ENCODE data around the gene KATNB1. TPM values are rescaled to one million over a fixed set of nuclear protein-coding genes. Genes with fewer than 3 reads are reported as not detected.

KATNB1 gene
- total RNA-seq, 4 donors from 2014 or later = 6.4 to 21.5 (median 11.1) TPM

GRCh38 chr16:57724531-57724930, 11.0 kb upstream of the KATNB1 start:
- Histone ChIP-seq H3K4me1 (no peaks in the 10 kb centered on the region), H3K27me3 (peaks cover 14% of the 10 kb centered on the region), H3K36me3 (no peaks in the 10 kb centered on the region), H3K27ac (no peak overlapping the region), H3K4me3 (no peak overlapping the region), H3K9me3 (no peaks in the 10 kb centered on the region)
- TF ChIP-seq CTCF (IDR thresholded peaks at IDR 0.05) (no peak), POLR2AphosphoS5 (IDR thresholded peaks at IDR 0.05) (no peak), POLR2A (IDR thresholded peaks at IDR 0.05) (no peak), EP300 (IDR thresholded peaks at IDR 0.05) (no peak)
- no peak for ATAC-seq
- 77 to 88% methylated on average over 5 of the region's 15 CpGs for WGBS, 2 donors (ENCODE audit: low coverage in 1 of 2)

GRCh38 chr16:57725151-57725550, 10.4 kb upstream of the KATNB1 start:
- ATAC-seq = no peak
- H3K4me1 ChIP-seq = no peaks in the 10 kb centered on the region
- H3K4me3 ChIP-seq = no peak overlapping the region
- TF ChIP-seq CTCF (IDR thresholded peaks at IDR 0.05) = no peak
- TF ChIP-seq POLR2A (IDR thresholded peaks at IDR 0.05) = no peak
- TF ChIP-seq EP300 (IDR thresholded peaks at IDR 0.05) = no peak
- no peak for TF ChIP-seq POLR2AphosphoS5 (IDR thresholded peaks at IDR 0.05)
- no peaks in the 10 kb centered on the region for H3K36me3 ChIP-seq
- peaks cover 14% of the 10 kb centered on the region for H3K27me3 ChIP-seq
- 29 to 90% methylated on average over 2 to 4 of the region's 5 CpGs for WGBS, 2 donors (ENCODE audit: low coverage in 1 of 2)
- H3K27ac ChIP-seq = no peak overlapping the region
- no peaks in the 10 kb centered on the region for H3K9me3 ChIP-seq

GRCh38 chr16:57725554-57725953, 10.0 kb upstream of the KATNB1 start:
- H3K27ac ChIP-seq = no peak overlapping the region
- WGBS, 2 donors (ENCODE audit: low coverage in 1 of 2) = 48 to 67% methylated on average over 2 to 3 of the region's 5 CpGs
- no peaks in the 10 kb centered on the region for H3K36me3 ChIP-seq
- ATAC-seq = no peak
- no peak for TF ChIP-seq POLR2AphosphoS5 (IDR thresholded peaks at IDR 0.05)
- no peak for TF ChIP-seq CTCF (IDR thresholded peaks at IDR 0.05)
- TF ChIP-seq POLR2A (IDR thresholded peaks at IDR 0.05) = no peak
- TF ChIP-seq EP300 (IDR thresholded peaks at IDR 0.05) = no peak
- peaks cover 14% of the 10 kb centered on the region for H3K27me3 ChIP-seq
- no peaks in the 10 kb centered on the region for H3K9me3 ChIP-seq
- H3K4me3 ChIP-seq = no peak overlapping the region
- no peaks in the 10 kb centered on the region for H3K4me1 ChIP-seq

GRCh38 chr16:57725976-57726375, 9.6 kb upstream of the KATNB1 start:
- Histone ChIP-seq H3K4me3 (no peak overlapping the region), H3K36me3 (no peaks in the 10 kb centered on the region), H3K27ac (no peak overlapping the region), H3K9me3 (no peaks in the 10 kb centered on the region), H3K27me3 (peaks cover 14% of the 10 kb centered on the region), H3K4me1 (no peaks in the 10 kb centered on the region)
- 80 to 100% methylated on average over 1 to 4 of the region's 30 CpGs for WGBS, 2 donors (ENCODE audit: low coverage in 1 of 2)
- TF ChIP-seq POLR2A (IDR thresholded peaks at IDR 0.05) (no peak), POLR2AphosphoS5 (IDR thresholded peaks at IDR 0.05) (no peak), CTCF (IDR thresholded peaks at IDR 0.05) (no peak), EP300 (IDR thresholded peaks at IDR 0.05) (no peak)
- no peak for ATAC-seq

- H3K27ac ChIP-seq = no peak overlapping the region
- TF ChIP-seq EP300 (IDR thresholded peaks at IDR 0.05) (no peak), CTCF (IDR thresholded peaks at IDR 0.05) (no peak), POLR2A (IDR thresholded peaks at IDR 0.05) (no peak), POLR2AphosphoS5 (IDR thresholded peaks at IDR 0.05) (no peak)
- H3K4me3 ChIP-seq = no peak overlapping the region
- no peaks in the 10 kb centered on the region for H3K9me3 ChIP-seq
- WGBS, 2 donors (ENCODE audit: low coverage in 1 of 2) = 73 to 82% methylated on average over 5 to 6 of the region's 7 CpGs
- H3K4me1 ChIP-seq = no peaks in the 10 kb centered on the region
- no peak for ATAC-seq
- no peaks in the 10 kb centered on the region for H3K36me3 ChIP-seq
- peaks cover 14% of the 10 kb centered on the region for H3K27me3 ChIP-seq
Measured at GRCh38 chr16:57726433-57726947, 9.1 kb upstream of the KATNB1 start.
